GM23248 (cell line): ENCODE measurements around the gene USP22.

Experiments used
- EZH2 ChIP-seq: fragments of 200-600 bp; sonication (generic); IDR thresholded peaks from 2 replicates; pipeline ENCODE4 v1.6.1; 2018; ENCODE audit warnings: antibody characterized with exemption, mild to moderate bottlenecking; ENCODE audit not compliant: insufficient read depth, poor library complexity, severe bottlenecking
- EZH2phosphoT487 ChIP-seq: fragments of 200-600 bp; sonication (generic); IDR thresholded peaks from 2 replicates; pipeline ENCODE4 v1.6.1; 2018; ENCODE audit warnings: antibody characterized with exemption, moderate library complexity, mild to moderate bottlenecking, low read depth; ENCODE audit not compliant: insufficient read depth

GRCh38 chr17:20988001-20988636 lies 54.7 kb downstream of the USP22 start:
- no peak for TF ChIP-seq EZH2
- no peak for TF ChIP-seq EZH2phosphoT487
